Mucosa of descending colon (tissue), 3 donors: ENCODE results near the gene GOLGA5. TPM values are rescaled to one million over a fixed set of nuclear protein-coding genes. Genes with fewer than 3 reads are reported as not detected.

Experiments used
- ATAC-seq: fragments of 200-7000 bp; cut with Tn5 transposase; one replicate; pipeline ENCODE4 v1.9.1; 2020; ENCODE audit warnings: mild to moderate bottlenecking, moderate library complexity
- DNase-seq, 3 donors: peaks; one replicate each; pipeline ENCODE4 v3.0.0-alpha.2; 2020
- H3K36me3 ChIP-seq: fragments of 200-600 bp; one replicate; pipeline ENCODE4 v1.8.0; 2021; ENCODE audit warnings: low read depth, mild to moderate bottlenecking
- H3K4me1 ChIP-seq: fragments of 200-600 bp; one replicate; pipeline ENCODE4 v1.8.0; 2021; ENCODE audit warnings: low read depth, mild to moderate bottlenecking
- H3K4me3 ChIP-seq: fragments of 200-600 bp; one replicate; pipeline ENCODE4 v1.8.0; 2021; ENCODE audit warnings: mild to moderate bottlenecking
- H3K9me3 ChIP-seq: fragments of 200-600 bp; one replicate; pipeline ENCODE4 v1.8.0; 2021; ENCODE audit warnings: mild to moderate bottlenecking
- CTCF ChIP-seq: fragments of 200-600 bp; IDR thresholded peaks from one replicate; pipeline ENCODE4 v1.8.0; 2022; ENCODE audit warnings: antibody characterized with exemption, mild to moderate bottlenecking
- intact Hi-C, 2 donors: fragments of 100-400 bp; cut with DNase I in 1 of 2; cut with micrococcal nuclease in 1 of 2; formaldehyde crosslinking; loops; one replicate each; pipeline versions ENCODE4 v1.11.0 to v1.11.1; 2022; cut with DNase I, micrococcal nuclease
- total RNA-seq, 3 donors: library from RNA; stranded (reverse); fragmentation: NEBNext Ultra II Directional in 2 of 3; extraction: Animal tissue kit (Norgen Biotek cat#: 25700) in 2 of 3; gene quantifications; one replicate each; pipeline versions ENCODE4 v1.2.1 to v1.2.4, GENCODE V29; 2021 to 2023
- donor health status: DM: no; HTN: no; CAD: no; lungs with moderate emphysema.
- donor health status: DM: no; HTN: no; CAD: no.
- donor health status: DM: no; HTN: yes; CAD: no.

Gene GOLGA5
- total RNA-seq, 3 donors from 2014 or later: 33.8 to 40.0 (median 39.2) TPM

- ATAC-seq (peak; percentile 6), DNase-seq (no peak)
- TF ChIP-seq CTCF: no peak
- peaks cover 11% of the 10 kb centered on the region for H3K4me1 ChIP-seq
- H3K36me3 ChIP-seq: peaks cover 4% of the 10 kb centered on the region
- peak overlapping the region; percentile 72 for H3K4me3 ChIP-seq
- H3K9me3 ChIP-seq: peaks cover 9% of the 10 kb centered on the region
- intact Hi-C loops: no loop called here
Measured at GRCh38 chr14:92794547-92794941, 439 bp downstream of the GOLGA5 start.

GRCh38 chr14:92794961-92795360 is 856 bp downstream of the GOLGA5 start:
- intact Hi-C loops: no loop called here

GRCh38 chr14:92797935-92798653 is 4.0 kb downstream of the GOLGA5 start:
- H3K4me1 ChIP-seq: peaks cover 22% of the 10 kb centered on the region
- H3K36me3 ChIP-seq: peaks cover 10% of the 10 kb centered on the region
- DNase-seq: no peak
- TF ChIP-seq CTCF: no peak
- intact Hi-C loops: no loop called here
- no peaks in the 10 kb centered on the region for H3K9me3 ChIP-seq
- no peak for ATAC-seq
- no peak overlapping the region for H3K4me3 ChIP-seq

More at GRCh38 chr14:92794961-92795360, 856 bp downstream of the GOLGA5 start:
- no peak for TF ChIP-seq CTCF
- H3K4me1 ChIP-seq: peaks cover 14% of the 10 kb centered on the region
- H3K4me3 ChIP-seq: peak overlapping the region; percentile 72
- H3K36me3 ChIP-seq: peaks cover 4% of the 10 kb centered on the region
- ATAC-seq (no peak), DNase-seq (peak in 2 of 3 donors; percentile 41 to 52)
- H3K9me3 ChIP-seq: peaks cover 5% of the 10 kb centered on the region

GRCh38 chr14:92798811-92799210 is 4.7 kb downstream of the GOLGA5 start:
- intact Hi-C loops: no loop called here

GRCh38 chr14:92800012-92800411 is 5.9 kb downstream of the GOLGA5 start:
- intact Hi-C loops: no loop called here
- H3K4me1 ChIP-seq: peaks cover 21% of the 10 kb centered on the region
- no peak overlapping the region for H3K4me3 ChIP-seq
- H3K36me3 ChIP-seq: peaks cover 6% of the 10 kb centered on the region
- ATAC-seq: no peak
- H3K9me3 ChIP-seq: no peaks in the 10 kb centered on the region
- TF ChIP-seq CTCF: no peak
- DNase-seq: no peak

More at GRCh38 chr14:92798811-92799210, 4.7 kb downstream of the GOLGA5 start:
- H3K4me1 ChIP-seq: peaks cover 22% of the 10 kb centered on the region
- DNase-seq (no peak), ATAC-seq (no peak)
- TF ChIP-seq CTCF: no peak
- no peaks in the 10 kb centered on the region for H3K9me3 ChIP-seq
- peaks cover 10% of the 10 kb centered on the region for H3K36me3 ChIP-seq
- no peak overlapping the region for H3K4me3 ChIP-seq
